ENCODE results near the gene SCOC.

Gene SCOC

DNA sequence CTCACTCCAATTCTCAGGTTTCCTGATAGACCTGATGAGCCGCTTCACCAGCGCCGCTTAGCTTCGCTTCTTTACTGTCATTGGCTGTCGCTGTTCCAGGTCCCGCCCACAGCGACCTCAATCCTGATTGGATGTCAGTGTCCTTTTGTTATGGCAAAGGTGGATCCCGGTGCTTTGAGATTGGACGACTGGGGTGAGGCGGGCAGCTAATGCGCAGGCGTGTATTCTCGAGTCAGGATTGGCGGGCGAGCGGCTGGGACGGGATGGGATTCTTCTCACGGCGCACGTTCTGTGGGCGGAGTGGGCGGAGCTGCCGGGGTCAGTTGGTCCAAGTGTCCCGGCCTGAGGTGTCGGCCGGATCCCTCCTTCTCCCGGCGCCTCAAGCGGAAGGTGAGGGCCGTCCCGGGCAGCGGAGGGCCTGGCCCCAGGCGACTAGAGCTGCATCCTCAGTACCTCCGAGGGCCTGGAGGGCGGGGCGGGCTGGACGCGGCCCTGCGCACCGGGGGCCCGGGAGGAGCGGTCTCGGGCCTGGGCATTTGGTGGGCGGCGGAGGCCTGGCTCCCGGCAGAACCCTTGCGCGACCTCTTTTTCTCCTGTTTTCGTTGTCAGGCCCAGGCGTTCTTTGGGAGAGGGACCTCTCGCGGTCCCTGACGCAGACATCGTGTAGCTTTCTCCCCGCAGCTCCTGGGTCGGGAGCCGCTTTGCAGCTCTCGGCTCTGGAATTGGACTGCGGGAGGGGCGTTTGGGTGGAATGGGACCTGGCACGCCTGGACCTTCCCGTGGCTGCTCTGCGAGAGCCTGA is at the start of gene SCOC:
Gene SCOC (plus strand): TSS at position 319 of the 802 bp plus-strand sequence. CDS start 5,525 bp downstream, outside the sequence.
- DNase-seq = peak; percentile 99

- DNase-seq = peak; percentile 29
Measured at GRCh38 chr4:140326395-140326993, 47.0 kb upstream of the SCOC start.

DNA sequence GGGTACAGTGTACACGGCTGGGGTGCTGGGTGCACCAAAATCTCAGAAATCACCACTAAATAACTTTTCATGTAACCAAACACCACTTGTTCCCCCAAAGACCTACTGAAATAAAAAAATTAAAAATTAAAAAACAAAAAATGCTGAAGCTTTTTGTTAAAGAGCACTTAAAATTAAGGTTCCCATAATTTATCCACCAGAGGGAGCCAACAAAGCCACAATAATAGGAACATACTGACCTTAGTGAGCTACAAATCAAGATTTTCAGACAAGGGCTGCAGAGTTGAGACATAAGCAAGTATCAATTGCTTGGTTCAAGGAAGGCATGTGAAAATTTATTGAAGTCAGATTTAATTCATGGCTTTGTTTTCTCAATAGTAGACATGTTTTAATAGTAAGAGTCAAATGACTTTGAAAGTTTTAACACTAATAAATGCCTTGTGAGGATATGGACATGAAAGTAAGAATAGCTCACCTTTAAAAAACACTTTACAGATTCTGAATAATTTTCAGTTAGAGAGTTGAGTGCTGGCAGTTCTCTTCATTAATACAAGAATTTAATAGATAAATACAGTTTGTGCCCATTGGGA is 43.0 kb upstream of the SCOC start:
- peak; percentile 55 for DNase-seq

DNA sequence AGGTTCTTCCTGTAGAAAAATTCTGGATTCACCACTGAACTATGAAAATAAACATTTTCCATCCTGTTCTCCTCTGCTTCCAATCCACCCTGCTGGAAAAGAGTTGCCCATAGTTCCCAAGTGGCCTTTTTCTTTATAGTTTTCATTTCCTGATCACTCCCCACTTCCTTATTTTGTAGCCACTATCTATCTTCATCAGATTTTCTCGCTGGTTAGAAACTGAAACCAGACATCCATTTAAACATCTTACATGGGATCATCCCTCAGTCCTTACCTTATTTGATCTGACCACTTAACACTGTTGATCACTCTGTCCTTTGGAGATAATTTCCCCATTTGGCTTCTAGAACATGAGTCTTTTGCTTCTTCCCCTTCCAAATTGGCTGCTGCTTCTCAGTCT is 42.2 kb upstream of the SCOC start:
- no peak for DNase-seq

GRCh38 chr4:140331876-140332275 is 41.6 kb upstream of the SCOC start:
- peak; percentile 71 for DNase-seq

GRCh38 chr4:140332734-140333133 is 40.7 kb upstream of the SCOC start:
- DNase-seq = no peak

DNA sequence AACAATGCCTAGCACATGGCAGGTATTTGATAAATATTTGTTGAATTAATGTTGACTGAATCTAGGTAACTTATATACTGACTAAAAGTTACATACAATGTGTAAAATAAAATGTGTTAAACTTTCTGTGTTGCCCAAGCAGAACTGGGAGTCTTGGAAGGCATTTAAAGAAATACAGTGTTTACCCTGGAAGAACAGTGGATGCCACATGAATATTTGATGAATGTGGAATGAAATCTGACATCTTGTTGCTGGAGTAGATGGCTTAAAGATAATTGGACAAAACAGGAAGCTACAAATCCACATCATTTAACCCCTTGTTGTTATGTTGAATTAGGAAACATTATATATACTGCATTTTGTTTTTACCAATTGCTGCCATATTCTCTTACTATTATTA is 39.9 kb upstream of the SCOC start:
- no peak for DNase-seq

GRCh38 chr4:140335076-140335475 is 38.4 kb upstream of the SCOC start:
- DNase-seq = no peak

DNA sequence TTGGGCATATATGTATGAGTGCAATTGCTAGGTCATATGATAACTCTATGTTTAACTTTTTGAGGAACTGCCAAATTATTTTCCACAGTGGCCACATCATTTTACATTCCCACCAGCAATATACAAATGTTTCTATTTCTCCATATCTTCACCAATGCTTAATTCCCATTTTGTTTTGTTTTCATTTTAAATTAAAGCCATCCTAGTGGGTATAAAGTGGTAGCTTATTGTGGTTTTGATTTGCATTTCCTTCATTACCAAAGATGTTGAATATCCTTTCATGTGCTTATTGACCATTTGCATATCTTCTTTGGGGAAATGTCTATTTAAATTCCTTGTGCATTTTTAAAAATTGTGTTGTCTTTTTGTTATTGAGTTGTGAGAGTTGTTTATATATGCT is 36.7 kb upstream of the SCOC start:
- no peak for DNase-seq

GRCh38 chr4:140342620-140343019 is 30.8 kb upstream of the SCOC start:
- DNase-seq = no peak

GRCh38 chr4:140343303-140343702 is 30.1 kb upstream of the SCOC start:
- DNase-seq = peak; percentile 35

DNA sequence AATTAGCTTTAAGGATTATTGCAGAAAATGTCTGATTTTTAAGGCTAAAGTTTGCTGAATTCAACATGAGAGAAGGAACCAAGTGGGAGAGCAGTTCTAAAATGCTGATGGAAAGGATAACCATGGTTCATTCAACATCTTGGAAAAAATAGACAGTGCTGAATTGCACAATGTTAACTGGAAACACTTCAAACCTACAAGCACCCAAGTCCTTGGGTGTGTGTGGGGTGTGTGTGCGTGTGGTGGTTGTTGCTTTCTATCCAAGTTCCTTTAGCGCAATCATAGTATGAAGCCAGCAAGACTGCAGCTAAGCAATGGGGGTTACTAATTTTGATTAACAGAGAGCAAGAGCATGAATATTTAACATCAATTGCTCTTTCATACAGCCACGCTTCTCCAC is 29.3 kb upstream of the SCOC start:
- no peak for DNase-seq

- DNase-seq = no peak
Measured at GRCh38 chr4:140344621-140345020, 28.8 kb upstream of the SCOC start.

DNA sequence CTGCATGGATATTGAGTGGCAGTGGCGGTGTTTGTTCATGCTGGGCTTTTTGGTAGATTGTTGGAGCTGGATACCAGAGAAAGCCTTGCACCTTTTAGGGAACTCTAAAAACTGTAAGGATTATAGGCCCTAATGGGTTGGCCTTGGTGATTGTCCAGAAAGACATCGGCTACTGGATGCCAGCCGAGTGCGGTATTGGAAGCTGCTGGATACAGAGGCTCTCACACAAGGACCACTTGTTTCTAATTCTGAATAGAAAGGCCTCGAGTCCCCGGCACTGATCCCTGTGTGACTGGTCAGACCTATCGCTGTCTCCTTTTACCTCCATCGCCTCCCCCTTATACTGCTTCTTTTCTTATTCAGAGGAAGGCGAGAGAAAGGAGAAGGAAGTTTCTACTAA is 27.3 kb upstream of the SCOC start:
- DNase-seq = no peak

- DNase-seq = no peak
Measured at GRCh38 chr4:140349816-140350215, 23.6 kb upstream of the SCOC start.

DNA sequence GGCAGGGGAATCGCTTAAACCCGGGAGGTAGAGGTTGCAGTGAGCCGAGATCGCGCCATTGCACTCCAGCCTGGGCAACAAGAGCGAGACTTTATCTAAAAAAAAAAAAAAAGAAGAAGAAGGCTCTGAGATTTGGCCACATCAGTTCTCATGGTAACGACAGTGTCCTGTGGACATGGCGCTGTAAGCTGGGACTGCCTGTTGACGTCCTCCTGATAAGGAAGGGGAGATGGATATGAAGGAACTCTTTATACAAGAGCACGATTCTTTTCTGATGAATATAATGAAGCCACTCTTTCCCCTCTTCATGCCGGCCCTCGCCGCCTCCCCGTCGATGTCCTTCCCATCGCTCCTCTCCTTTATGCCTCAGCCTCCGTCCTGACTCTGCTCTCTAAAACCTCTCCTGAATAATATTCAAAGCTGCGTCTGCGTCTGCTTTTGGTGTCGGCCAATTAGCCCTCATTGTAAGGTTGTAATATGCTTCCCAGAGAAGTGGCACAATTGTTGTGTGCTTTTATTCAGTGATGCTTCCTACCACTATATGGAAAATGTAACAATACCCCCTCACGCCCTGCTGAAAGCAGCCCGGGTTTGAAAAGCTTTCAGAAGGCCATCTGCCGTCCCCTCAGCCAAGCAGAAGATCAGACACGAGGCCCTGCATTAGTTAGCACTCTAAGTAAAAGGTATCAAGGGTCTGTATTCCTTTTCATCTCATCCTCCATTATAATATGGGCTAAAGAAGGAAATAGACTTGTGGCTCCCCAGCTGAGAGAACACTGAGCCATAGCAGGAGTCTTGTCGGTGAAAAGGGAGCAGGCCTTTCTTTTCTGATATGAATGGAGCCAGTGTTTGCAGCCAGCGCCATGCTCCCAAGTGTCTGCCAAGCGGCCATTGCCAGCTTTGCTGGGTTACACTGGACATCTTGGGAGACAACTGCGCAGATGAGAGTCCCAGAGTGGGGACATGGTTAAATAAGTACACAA is 22.1 kb upstream of the SCOC start:
- DNase-seq = no peak

DNA sequence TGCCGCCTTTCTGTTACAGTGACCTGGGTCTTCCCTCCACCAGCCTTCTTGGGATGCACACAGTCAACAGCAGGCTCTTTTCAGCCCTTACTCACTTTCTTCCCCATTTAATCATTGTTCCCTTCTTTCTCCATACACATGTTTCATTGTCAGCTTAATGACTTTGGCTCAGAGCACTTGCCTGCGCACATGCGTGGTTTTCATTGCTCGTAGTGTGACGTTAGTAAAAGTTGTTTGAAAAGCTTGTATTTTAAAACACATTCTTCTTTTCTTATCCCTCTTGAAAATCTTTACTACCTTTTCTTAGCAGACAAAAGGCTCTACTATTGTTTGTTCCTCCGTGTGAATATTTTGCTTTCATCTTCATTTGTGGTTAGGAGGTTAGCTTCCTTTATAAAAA is 19.7 kb upstream of the SCOC start:
- DNase-seq = no peak

GRCh38 chr4:140355288-140355687 is 18.2 kb upstream of the SCOC start:
- no peak for DNase-seq

DNA sequence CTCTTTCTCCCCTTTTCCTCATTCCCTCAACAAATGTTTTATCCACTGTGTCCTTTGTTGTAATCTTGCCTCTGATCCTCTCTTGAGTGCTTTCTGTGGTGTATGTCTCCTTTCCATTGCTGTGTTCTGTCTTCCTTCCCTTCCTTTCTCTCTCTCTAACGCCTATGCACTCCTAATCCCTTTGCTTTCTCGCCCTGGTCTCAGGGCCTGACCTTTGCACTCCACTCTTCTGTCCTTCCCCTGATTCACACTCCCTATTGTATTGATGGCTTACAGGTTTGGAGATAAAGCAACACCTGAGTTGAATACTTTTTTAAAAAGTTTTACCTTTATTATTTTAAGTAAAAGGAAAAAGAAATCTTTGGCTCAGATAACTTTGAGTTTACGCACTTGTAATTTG is 15.6 kb upstream of the SCOC start:
- DNase-seq = no peak

GRCh38 chr4:140358281-140358680 is 15.2 kb upstream of the SCOC start:
- DNase-seq = peak; percentile 37

DNA sequence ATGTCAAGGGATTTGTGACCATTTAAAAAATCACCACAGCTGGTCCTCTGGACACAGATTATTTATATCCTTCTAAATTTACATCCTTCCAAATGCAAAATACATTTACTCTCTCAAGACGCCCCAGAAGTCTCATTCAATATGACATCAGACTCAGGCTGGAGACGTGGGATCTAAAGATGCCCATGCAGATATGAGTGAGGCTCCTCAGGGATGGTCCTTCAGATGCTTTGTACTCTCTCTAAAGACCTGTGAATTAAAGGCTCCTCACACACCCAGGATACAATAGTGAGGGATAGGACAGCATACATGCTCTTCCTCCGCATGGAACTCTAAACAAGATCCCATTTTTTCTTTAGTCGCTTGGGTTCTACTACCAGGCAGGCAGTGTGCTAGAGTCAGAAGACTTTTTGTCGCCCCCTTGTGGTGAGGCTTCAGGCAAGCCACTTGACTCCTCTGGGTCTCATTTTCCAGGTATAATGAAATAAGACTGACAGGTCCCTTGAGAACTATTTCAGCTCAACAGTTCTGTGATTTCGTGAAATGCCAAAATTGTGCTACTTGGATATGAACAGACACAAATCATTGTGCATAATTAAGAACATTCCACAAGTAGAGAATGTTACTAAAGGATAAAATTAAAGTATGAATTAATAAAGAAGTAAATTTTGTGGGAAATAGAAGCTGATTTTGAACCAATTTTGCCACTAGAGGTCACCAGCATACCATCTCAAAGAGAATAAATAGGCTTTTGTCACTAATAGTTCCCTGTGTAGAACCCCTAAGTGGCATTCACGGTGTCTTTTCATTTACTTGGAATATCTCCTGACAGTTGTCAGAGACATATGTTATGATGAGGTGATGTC is 13.7 kb upstream of the SCOC start:
- DNase-seq = peak; percentile 91

GRCh38 chr4:140361099-140361498 is 12.3 kb upstream of the SCOC start:
- DNase-seq = no peak
